ENCODE measurements around the gene ANK3. TPM values are rescaled to one million over a fixed set of nuclear protein-coding genes. Genes with fewer than 3 reads are reported as not detected.
"Not testable (repeated sequence)": the region's sequence is repeated elsewhere in the genome, so short reads cannot be mapped to it uniquely, and the experiment has no call there.

ANK3 gene
- polyA plus RNA-seq, 1 donor (not counting 4 experiments of a cell fraction or from before 2014, with no cell fraction given) = 8.3 TPM

GRCh38 chr10:60040014-60040662, 349.5 kb downstream of the ANK3 start:
- H4K20me1 ChIP-seq (ENCODE audit: control insufficient read depth, extremely low read depth, insufficient read depth, low read length) = no peaks in the 10 kb centered on the region
- no peaks in the 10 kb centered on the region for H3K79me2 ChIP-seq (ENCODE audit: control insufficient read depth, insufficient read depth, low read length)
- FAIRE-seq (no peak), DNase-seq (ENCODE audit: low read depth, low spot score) (no peak)
- no peak overlapping the region for H3K9ac ChIP-seq (ENCODE audit: control insufficient read depth, extremely low read depth, insufficient read depth, low read length)
- no peaks in the 10 kb centered on the region for H3K27me3 ChIP-seq (ENCODE audit: control insufficient read depth, extremely low read depth, insufficient read depth, low read length)
- dilution Hi-C loops (cut with MboI; ENCODE audit: extremely low pct_ligation_motif_present, low sequenced_read_pairs) = no loop called here
- no peak overlapping the region for H3K4me2 ChIP-seq (ENCODE audit: control insufficient read depth, extremely low read depth, insufficient read depth, low read depth, low read length)
- no peak overlapping the region for H2AFZ ChIP-seq (ENCODE audit: control insufficient read depth, low read length)
- H3K27ac ChIP-seq (ENCODE audit: control insufficient read depth, insufficient read depth, low read length) = no peak overlapping the region
- TF ChIP-seq EZH2 (IDR thresholded peaks at IDR 0.05; ENCODE audit: low read length) (no peak), CTCF (optimal IDR thresholded peaks at IDR 0.05 in 1 of 3, IDR thresholded peaks at IDR 0.05 in 1 of 3, conservative IDR thresholded peaks at IDR 0.05 in 1 of 3; ENCODE audit: extremely low read depth in 1 of 3, insufficient read depth in 2 of 3, low read length in 3 of 3) (no peak)
- H3K36me3 ChIP-seq (ENCODE audit: control insufficient read depth in 2 of 2, extremely low read depth in 1 of 2, insufficient read depth in 2 of 2, low read length in 2 of 2) = no peaks in the 10 kb centered on the region
- H3K9me3 ChIP-seq (ENCODE audit: control insufficient read depth, low read depth, low read length) = no peaks in the 10 kb centered on the region
- no peak overlapping the region for H3K4me3 ChIP-seq (ENCODE audit: control insufficient read depth in 2 of 3, extremely low read depth in 1 of 3, insufficient read depth in 2 of 3, low read depth in 1 of 3, low read length in 3 of 3)
- H3K4me1 ChIP-seq (ENCODE audit: control insufficient read depth, extremely low read depth, insufficient read depth, low read length) = no peaks in the 10 kb centered on the region
- no peaks in the 10 kb centered on the region for H3K9me1 ChIP-seq (ENCODE audit: control insufficient read depth, extremely low read depth, insufficient read depth, low read length)

- Histone ChIP-seq H3K36me3 (ENCODE audit: control insufficient read depth in 2 of 2, extremely low read depth in 1 of 2, insufficient read depth in 2 of 2, low read length in 2 of 2) (no peaks in the 10 kb centered on the region), H3K9me3 (ENCODE audit: control insufficient read depth, low read depth, low read length) (no peaks in the 10 kb centered on the region), H3K9me1 (ENCODE audit: control insufficient read depth, extremely low read depth, insufficient read depth, low read length) (no peaks in the 10 kb centered on the region), H3K4me3 (ENCODE audit: control insufficient read depth in 2 of 3, extremely low read depth in 1 of 3, insufficient read depth in 2 of 3, low read depth in 1 of 3, low read length in 3 of 3) (no peak overlapping the region), H3K79me2 (ENCODE audit: control insufficient read depth, insufficient read depth, low read length) (no peaks in the 10 kb centered on the region), H3K27me3 (ENCODE audit: control insufficient read depth, extremely low read depth, insufficient read depth, low read length) (no peaks in the 10 kb centered on the region), H4K20me1 (ENCODE audit: control insufficient read depth, extremely low read depth, insufficient read depth, low read length) (no peaks in the 10 kb centered on the region), H3K4me1 (ENCODE audit: control insufficient read depth, extremely low read depth, insufficient read depth, low read length) (peaks cover 3% of the 10 kb centered on the region), H3K9ac (ENCODE audit: control insufficient read depth, extremely low read depth, insufficient read depth, low read length) (no peak overlapping the region), H3K4me2 (ENCODE audit: control insufficient read depth, extremely low read depth, insufficient read depth, low read depth, low read length) (no peak overlapping the region), H2AFZ (ENCODE audit: control insufficient read depth, low read length) (no peak overlapping the region), H3K27ac (ENCODE audit: control insufficient read depth, insufficient read depth, low read length) (no peak overlapping the region)
- FAIRE-seq = no peak
- TF ChIP-seq CTCF (optimal IDR thresholded peaks at IDR 0.05 in 1 of 3, IDR thresholded peaks at IDR 0.05 in 1 of 3, conservative IDR thresholded peaks at IDR 0.05 in 1 of 3; ENCODE audit: extremely low read depth in 1 of 3, insufficient read depth in 2 of 3, low read length in 3 of 3) (no peak), EZH2 (IDR thresholded peaks at IDR 0.05; ENCODE audit: low read length) (no peak)
- dilution Hi-C loops (cut with MboI; ENCODE audit: extremely low pct_ligation_motif_present, low sequenced_read_pairs) = no loop called here
- DNase-seq (ENCODE audit: low read depth, low spot score) = no peak
Observed at GRCh38 chr10:60035984-60036383, 353.7 kb downstream of the ANK3 start.

GRCh38 chr10:60035375-60035774, 354.3 kb downstream of the ANK3 start:
- H3K36me3 ChIP-seq (ENCODE audit: control insufficient read depth in 2 of 2, extremely low read depth in 1 of 2, insufficient read depth in 2 of 2, low read length in 2 of 2); H3K4me1 ChIP-seq (ENCODE audit: control insufficient read depth, extremely low read depth, insufficient read depth, low read length); H3K9ac ChIP-seq (ENCODE audit: control insufficient read depth, extremely low read depth, insufficient read depth, low read length); DNase-seq (ENCODE audit: low read depth, low spot score); H3K4me2 ChIP-seq (ENCODE audit: control insufficient read depth, extremely low read depth, insufficient read depth, low read depth, low read length); H3K9me3 ChIP-seq (ENCODE audit: control insufficient read depth, low read depth, low read length); H3K79me2 ChIP-seq (ENCODE audit: control insufficient read depth, insufficient read depth, low read length); H3K27me3 ChIP-seq (ENCODE audit: control insufficient read depth, extremely low read depth, insufficient read depth, low read length); H4K20me1 ChIP-seq (ENCODE audit: control insufficient read depth, extremely low read depth, insufficient read depth, low read length); FAIRE-seq; H3K9me1 ChIP-seq (ENCODE audit: control insufficient read depth, extremely low read depth, insufficient read depth, low read length); H3K4me3 ChIP-seq (ENCODE audit: control insufficient read depth in 2 of 3, extremely low read depth in 1 of 3, insufficient read depth in 2 of 3, low read depth in 1 of 3, low read length in 3 of 3); H3K27ac ChIP-seq (ENCODE audit: control insufficient read depth, insufficient read depth, low read length); H2AFZ ChIP-seq (ENCODE audit: control insufficient read depth, low read length); dilution Hi-C loops (cut with MboI; ENCODE audit: extremely low pct_ligation_motif_present, low sequenced_read_pairs): not testable (repeated sequence)

Measured in keratinocyte (primary cell).